Effector CD4-positive, alpha-beta T cell (primary cell): ENCODE data around the gene TSSK2. TPM values are rescaled to one million over a fixed set of nuclear protein-coding genes. Genes with fewer than 3 reads are reported as not detected.
"Not testable (repeated sequence)": the region's sequence is repeated elsewhere in the genome, so short reads cannot be mapped to it uniquely, and the experiment has no call there.

Experiments used
- DNase-seq: peaks from one replicate; pipeline ENCODE4 v3.0.0-alpha.2; 2020
- total RNA-seq: gene quantifications from one replicate; lab custom pipeline; 2026; lab: John Stamatoyannopoulos, UW

Gene TSSK2
- not detected for total RNA-seq

DNA sequence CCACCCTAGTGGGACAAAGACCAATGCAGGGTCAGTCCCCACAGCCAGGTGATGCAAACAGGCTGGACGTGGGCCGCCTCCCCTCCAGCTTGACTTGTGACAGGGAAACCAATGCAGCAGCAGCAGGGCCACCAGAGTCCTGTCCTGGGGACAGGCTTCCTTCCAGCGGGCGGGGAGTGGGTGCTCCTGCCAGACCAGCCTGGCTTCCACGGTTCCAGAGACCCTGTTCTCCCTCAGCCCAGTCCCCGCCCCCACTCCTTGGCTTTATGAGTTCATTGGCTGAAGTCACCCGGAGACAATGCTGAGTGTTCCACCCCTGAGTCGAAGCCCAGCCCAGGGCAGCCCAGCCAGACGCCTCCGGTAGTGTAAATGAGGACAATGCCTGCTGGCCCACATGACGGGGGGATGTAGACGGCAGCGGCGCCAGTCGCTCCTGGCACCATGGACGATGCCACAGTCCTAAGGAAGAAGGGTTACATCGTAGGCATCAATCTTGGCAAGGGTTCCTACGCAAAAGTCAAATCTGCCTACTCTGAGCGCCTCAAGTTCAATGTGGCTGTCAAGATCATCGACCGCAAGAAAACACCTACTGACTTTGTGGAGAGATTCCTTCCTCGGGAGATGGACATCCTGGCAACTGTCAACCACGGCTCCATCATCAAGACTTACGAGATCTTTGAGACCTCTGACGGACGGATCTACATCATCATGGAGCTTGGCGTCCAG lies at the start of gene TSSK2:
TSSK2 (plus strand) TSS at position 350 of the 726 bp plus-strand sequence; CDS start at position 442, 92 bp downstream.
- no peak for DNase-seq

DNA sequence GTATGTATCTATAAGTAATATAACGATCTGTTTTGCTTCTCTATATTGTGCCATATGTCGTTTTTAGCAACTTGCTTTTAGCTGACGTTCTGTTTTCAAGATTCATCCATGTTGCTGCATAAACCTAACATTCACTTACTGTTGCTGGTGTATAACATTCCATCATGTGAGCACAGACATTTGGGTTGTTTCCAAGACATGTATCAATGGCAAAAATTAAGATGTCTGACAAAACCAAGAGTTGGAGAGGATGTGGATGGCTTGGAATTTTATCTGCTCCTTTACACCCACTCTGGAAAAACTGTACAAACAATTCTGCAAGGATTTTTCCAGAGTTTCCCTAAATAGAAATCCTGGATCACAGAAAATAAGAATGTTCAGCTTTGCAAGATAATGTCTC lies 49.8 kb upstream of the TSSK2 start:
- no peak for DNase-seq

DNA sequence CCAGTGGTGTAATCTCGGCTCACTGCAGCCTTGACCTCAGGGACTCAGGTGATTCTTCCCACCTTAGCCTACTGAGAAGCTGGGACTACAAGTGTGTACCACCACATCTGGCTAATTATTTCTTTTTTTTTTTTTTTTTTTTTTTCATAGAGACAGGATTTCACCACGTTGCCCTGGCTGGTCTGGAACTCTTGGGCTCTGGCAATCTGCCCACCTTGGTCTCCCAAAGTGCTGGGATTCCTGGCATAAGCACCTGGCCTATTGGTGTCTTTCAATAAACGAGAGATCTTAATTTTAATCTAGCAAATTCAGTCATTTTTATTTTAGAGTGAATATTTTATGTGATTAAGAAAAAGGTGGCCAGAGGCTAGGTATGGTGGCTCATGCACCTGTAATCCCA lies 49.0 kb upstream of the TSSK2 start:
- DNase-seq: no peak

DNA sequence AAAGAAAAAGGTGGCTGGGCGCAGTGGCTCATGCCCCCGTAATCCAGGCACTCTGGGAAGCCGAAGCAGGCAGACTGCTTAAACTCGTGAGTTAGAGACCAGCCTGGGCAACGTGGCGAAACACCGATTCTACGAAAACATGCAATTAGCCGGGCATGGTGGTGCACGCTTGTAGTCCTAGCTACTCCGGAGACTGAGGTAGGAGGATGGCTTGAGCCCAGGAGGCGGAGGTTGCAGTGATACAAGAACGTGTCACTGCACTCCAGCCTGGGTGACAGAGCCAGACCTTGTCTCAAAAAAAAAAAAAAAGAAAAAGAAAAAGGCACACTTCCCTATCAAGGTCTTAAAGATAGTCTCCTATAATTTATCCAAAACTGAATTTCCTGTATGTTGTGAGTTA lies 48.3 kb upstream of the TSSK2 start:
- no peak for DNase-seq

DNA sequence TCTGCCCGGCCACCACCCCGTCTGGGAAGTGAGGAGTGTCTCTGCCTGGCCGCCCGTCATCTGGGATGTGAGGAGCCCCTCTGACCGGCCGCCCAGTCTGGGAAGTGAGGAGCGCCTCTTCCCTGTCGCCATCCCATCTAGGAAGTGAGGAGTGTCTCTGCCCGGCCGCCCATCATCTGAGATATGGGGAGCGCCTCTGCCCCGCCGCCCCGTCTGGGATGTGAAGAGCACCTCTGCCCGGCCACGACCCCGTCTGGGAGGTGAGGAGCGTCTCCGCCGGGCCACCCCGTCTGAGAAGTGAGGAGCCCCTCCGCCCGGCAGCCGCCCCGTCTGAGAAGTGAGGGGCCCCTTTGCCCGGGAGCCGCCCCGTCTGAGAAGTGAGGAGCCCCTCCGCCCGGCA lies 47.0 kb upstream of the TSSK2 start:
- not testable (repeated sequence) for DNase-seq

DNA sequence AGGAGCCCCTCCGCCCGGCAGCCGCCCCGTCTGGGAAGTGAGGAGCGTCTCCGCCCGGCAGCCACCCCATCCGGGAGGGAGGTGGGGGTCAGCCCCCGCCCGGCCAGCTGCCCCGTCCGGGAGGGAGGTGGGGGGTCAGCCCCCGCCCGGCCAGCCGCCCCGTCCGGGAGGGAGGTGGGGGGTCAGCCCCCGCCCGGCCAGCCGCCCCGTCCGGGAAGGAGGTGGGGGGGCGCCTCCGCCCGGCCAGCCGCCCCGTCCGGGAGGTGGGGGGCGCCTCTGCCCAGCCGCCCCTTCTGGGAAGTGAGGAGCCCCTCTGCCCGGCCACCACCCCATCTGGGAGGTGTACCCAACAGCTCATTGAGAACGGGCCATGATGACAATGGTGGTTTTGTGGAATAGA lies 46.5 kb upstream of the TSSK2 start:
- DNase-seq: not testable (repeated sequence)

DNA sequence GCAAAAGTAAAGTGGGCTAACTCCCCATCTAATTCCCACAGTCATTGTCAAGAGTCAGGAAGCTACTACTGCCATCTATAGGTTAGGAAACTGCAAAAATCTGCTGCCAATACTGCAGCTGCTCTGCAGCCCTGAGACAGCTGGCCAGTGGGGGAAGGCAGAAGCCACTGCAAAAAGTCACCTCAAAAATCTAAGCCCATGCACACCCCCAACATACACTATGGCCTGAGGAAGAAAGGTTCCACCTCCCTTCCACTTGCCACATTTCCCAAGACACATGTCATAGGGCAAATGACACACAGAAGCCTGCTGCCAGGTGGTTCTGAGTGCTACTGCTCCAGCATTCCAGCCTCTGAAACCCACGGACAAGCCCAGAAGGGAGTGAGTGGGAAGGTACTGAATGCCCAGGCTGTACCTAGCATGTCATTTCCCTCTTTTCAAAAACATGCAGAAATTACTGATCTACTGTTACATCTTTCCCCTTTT lies 45.8 kb upstream of the TSSK2 start:
- no peak for DNase-seq

DNA sequence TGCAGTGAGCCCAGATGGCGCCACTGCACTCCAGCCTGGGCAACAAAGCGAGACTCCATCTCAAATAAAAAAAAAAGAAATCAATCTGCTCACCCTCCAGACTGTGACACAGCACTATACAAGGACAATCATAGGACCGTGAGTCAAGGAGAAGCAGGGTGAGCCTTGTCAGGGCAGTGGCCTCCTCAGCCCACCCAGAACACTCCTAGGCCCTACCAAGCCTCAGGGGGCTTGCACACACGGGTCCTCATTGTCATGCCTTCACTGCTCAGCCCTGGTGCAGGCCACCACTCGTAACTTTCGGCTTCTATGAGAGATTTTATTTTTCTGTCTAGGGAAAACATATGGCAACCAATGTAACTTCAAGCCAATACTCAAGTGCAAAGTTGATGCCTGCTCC lies 44.7 kb upstream of the TSSK2 start:
- DNase-seq: no peak

DNA sequence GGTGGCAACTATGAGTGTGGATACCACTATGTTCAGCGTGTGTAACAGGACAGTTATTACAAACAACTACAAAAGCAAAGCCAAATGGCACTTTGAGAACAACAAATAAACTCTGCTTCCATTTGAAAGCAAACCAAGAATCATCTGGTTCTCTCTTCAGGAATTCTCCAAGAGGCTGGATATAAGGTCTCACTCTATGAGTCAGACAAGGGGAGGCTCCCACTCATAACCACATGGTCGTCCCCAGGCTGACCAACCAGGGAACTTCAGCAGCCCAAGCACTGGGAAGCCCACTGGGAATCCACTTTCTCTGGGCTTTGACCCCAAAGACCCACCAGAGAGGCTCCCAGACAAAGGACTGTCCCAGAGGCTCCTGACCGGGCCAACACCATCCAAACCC lies 44.2 kb upstream of the TSSK2 start:
- no peak for DNase-seq

DNA sequence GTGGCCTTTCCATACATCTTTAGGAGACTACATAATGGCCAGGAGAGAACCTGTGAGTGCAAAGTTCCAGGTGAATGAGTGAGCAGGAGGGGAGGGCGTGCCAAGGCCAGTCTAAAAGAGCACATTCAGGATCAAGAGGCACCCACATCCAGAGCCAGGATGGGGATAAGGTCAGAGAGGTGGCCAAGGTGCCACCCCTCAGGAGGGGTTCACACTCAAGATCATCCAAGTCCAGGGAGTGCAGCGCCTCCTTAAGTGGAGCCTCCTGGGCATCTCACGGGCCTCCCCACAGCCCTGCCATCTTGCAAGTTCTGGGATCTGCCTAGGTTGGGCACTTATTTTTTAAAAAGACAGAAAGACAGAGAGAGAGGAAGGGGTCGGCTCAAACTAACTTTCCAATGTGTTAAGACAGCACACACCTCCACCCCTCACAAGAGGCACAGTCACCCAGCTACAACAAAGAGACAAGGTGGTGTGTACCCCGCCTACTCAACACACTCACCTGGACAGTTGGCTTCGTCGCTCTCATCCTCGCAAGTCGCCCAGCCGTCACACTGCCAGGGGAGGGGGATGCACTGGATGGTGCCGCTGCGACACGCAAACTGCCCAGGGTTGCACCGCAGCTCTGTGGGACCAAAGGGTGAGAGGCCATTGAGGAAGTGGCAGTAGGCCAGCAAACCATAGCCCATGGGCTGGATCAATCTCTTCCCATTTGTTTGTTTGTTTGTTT lies 42.1 kb upstream of the TSSK2 start:
- DNase-seq: no peak

DNA sequence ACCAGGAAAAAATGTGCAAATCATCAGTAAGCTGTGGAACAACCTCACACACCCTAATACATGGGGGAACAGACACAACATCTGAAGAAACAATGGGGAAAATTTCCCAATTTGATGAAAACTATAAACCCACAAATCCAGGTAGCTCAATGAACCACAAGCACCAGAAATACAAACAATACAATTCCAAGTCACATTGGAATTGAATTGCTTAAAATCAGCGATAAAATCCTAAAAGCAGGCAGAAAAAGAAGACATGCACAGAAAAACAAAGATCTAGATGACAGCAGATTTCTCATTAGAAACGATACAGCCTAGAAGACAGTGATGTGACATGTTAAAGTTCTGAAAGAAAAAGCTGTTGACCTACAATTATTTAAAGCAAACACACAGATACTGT lies 40.9 kb upstream of the TSSK2 start:
- no peak for DNase-seq

DNA sequence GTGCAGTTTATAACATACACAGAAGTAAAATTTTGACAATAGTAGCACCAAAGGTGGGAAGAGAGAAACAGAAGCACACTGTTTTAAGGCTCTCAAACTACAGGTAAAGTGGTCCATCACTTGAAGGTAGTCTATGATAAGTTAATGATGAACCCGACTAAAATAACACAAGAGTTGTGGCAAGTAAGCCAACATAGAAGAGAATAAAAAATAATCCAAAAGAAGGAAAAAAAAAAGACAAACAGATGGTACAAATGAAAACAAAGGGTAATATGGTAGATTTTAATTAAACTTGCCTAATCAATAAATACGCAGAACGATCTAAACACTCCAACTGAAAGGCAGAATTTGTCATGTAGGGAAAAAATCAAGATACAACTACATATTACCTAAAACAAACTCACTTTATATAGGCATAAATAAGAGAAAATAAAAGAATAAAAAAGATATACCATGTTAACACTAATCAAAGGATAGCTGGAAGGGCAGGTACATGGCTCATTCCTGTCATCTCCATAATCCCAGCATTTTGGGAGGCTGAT lies 40.5 kb upstream of the TSSK2 start:
- DNase-seq: no peak

DNA sequence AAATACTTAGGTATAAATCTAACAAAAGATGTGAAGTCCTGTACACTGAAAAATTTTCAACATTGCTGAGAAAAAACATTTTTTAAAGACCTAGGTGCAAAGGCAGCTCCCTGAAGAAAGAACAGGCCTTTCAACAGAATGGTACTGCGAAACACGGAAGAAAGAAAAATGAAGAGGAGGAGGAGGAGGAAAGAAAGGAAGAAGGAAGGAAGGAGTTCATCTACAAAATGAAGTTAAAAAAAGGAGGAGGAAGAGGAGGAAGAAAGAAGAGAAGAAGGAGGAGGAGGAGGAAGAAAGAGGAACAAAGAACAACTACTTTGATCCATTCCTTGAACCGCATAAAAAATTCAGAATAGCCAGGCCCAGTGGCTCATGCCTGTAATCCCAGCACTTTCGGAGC lies 38.4 kb upstream of the TSSK2 start:
- DNase-seq: no peak

DNA sequence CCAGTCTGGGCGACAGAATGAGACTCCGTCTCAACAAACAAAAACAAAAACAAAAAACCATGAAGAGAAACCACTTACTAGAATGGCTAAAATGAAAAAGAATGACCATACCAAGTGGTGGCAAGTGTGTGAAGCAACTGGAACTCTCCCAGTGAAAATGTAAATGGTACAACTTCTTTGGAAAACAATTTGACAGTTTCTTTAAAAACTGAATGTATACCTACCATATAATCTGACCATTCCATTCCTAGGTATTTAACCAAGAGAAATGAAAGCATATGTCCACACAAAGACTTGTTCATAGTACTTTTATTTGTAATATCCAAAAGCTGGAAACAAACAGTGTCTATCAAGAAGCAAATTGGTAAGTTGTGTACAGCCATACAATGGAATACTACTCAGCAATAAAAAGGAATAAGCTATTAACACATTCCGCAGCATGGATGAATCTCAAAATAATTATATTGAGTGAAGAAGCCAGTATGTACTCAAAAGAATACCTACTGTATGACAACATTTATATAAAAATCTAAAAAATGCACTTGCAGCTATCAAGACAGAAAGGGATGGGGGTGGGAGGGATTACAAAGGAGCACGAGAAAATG lies 36.6 kb upstream of the TSSK2 start:
- DNase-seq: no peak

DNA sequence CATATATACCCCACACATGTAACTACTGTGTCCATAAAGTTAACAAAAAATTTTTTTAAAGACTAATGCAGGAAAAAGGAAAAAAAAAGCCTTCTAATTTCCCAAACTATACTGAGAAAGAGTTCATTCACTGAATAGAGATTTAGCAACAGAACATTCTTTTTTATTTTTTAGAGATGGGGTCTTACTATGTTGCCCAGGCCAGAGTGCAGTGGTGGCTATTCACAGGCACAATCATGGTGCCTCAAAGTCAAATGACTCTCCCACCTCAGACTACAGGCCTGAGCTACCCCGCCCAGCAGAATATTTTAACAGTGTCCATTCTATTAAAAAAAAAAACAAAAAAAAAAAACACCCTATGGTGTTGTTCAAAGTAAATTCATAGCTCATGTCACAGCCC lies 34.6 kb upstream of the TSSK2 start:
- DNase-seq: no peak

DNA sequence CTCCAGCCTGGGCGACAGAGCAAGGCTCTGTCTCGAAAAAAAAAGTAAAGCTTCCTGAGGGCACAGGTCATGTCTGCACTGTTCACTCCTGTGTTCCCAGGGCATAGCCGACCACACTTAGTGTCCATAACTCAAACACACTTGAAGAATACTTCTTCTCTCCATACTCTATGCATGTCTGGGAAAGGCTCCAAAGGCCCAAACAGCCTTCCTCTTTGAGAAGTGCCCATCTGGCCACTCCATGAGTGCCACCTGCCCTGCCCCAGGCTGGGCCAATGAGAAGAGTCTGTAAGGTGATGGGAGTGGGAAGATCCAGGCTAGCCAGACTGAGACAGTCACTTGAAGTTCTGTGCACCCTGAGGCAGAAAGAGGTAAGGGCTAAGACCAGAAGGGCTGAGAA lies 33.6 kb upstream of the TSSK2 start:
- no peak for DNase-seq

DNA sequence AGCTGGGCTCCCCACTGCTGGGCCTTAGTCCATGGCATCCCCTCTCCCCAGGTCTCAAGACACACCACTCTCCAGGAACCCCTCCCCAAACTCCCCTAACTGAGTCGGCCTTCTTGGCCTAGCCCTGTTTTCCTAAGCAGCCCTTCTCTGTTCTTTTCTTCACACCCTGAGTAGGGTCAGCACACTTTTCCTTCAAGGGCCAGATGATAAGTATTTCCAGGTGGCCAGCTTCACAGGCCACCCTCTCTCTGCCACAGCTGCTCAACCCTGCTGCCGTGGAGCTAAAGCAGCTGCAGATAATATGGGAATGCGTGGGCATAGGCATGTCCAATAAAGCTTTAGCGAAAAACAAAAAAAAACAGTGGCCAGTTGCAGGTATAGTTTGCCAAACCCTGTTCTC lies 33.0 kb upstream of the TSSK2 start:
- no peak for DNase-seq

DNA sequence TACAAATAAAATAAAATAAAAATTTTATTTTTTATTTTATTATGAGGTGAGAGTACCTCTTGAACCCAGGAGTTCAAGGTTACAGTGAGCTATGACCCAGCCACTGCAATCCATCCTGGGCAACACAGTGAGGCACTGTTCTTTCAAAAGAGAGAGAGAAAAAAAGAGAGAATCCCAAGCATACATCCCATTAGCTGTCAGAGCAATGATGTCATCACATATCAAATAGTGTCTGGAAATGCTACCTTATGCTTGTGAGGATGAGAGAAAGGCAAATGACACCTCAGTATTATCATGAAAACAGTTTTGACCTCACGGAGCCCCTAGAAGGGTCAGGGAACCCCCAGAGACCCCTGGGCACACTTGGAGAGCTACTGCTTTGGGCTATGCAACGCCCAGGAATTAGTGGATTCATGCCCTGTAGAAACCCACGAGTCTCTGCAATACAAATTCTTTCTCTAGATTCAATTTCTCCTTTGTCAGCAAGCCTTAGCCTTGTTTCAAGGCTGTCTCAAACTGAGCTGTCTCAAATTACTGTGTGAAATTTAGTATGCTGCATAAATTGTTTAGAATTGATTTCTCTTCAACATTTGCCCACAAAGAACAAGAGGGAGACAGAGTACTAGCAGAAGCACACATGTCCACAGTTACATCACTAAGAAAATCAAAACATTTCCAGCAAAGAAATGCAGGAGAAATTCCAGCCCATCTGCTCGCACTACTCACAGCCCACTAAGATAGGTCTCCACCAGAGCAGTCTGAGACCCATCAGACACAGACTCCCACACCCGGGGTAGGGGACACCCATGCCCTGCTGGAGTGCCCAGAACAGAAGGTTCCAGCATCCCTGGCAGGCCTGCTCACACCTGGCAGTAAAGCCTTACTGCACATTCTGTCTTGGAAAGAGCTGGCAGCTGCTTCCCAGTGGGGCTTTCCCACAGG lies 27.0 kb upstream of the TSSK2 start:
- no peak for DNase-seq

DNA sequence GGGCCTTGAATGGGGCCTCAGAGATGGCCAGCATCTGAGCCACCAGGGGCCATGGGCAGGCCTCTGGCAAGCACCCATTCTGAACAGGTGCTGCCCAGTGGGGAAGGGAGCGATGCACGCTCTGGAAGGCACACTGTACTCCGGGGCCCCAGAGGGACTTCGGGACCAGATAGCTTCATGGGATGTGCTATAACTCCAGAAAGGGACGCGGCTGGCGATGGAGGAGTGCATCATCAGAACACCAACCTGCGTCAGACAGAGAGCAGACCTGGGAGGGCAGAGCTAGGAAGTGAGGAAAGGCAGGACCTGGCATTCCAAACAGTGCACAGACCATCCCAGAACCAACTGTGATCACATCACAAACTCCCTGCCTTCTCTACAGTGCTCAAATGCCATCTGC lies 25.7 kb upstream of the TSSK2 start:
- DNase-seq: no peak

DNA sequence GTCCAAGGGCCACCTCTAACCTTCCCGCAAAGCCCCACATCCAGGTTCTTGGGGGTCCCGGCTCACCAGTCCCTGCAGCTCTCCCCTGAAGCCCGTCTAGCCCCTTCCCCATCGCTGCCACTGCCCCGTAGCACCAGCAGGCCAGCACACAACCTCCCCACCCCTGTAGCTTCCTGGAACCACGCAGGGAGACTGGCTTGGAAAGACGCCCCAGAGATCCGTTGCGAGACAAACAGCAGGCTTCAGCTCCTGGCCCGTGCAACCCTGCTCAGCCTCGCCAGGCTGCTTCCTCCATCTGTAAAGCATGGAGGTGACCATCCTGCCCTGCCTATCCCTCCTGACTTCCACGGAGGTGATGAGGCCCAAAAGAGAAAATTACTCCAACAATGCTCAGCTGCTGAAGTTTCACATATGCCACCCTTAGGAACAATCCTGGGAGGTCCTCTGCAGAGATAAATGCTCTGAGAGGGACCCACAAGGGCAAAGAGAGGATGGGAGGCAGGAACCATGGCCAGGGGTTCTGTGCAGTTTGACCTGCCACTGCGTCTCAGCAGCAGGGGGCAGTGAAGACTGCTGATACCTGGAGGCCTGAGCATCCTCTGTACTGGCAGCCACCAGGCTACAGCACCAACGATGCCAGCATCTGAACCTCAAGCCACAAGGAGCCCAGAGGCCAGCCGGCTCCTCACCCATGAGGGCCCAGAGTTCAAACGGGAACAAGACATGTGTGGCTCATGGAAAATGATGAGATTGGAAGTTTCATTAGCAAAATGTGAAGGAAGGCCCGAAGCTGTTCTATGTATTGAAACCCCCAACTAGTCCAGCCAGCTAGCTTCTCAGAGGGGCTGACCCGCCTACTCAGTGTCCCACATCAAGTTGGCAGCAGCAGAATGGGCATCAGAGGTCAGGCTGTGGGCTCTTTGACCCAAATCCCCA lies 25.0 kb upstream of the TSSK2 start:
- peak; percentile 50 for DNase-seq
